RPMI7951 (cell line): ENCODE measurements around the gene MYADML2. TPM values are rescaled to one million over a fixed set of nuclear protein-coding genes. Genes with fewer than 3 reads are reported as not detected.

Source experiments
- DNase-seq: peaks from one replicate; pipeline ENCODE4 v3.0.0-alpha.2; 2012; ENCODE audit warnings: low read depth
- total RNA-seq: library from RNA; depleted of rRNA; stranded (reverse); fragments of >200 nt; shearing (Covaris generic); gene quantifications from 2 replicates; pipeline ENCODE4 v1.2.3, GENCODE V29; 2014

The MYADML2 gene
- total RNA-seq, 1 experiment from 2014 or later: not detected

DNA sequence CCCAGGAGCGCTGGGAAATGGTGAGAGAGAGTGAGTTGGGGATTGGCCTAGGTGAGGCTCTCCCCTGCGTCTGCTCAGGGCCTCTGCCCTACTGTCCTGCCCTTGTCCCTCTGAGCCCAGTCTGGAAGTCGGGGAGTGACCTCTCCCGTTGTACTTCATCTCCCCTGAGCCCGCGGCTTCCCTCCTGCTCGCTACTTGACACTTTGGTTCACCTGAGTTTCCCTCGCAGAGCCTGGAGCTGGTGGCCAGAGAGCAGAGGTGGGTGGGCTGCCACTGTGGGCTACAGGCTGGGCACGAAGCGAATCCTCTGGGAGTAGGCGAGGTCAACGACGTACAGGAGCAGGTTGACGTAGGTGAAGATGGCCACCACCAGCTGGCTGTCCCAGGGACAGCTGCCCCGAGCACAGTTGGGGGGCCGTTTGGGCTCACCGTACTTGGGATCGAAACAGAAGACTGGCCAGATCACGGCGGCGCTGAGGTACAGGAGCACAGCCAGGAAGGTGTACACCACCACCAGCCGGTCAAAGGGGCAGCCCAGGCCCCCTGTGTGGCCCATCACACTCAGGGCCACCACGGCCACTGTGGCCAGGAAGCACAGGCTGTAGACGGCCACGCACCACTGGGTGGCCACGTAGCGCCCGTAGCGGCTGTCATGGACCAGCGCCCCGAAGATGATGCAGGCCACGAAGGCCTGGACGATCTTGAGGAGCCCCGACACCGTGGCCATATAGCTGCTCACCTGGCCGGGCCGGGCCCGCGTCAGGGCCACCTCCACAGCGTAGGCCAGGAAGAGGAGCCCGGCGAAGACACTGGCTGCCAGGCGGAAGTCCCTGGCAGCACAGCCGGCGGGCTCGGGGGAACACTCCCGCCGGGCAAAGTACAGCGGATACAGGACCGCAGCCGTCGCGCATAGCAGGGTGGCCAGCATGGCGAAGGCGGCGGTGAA lies 6.2 kb downstream of the MYADML2 start:
- no peak for DNase-seq

DNA sequence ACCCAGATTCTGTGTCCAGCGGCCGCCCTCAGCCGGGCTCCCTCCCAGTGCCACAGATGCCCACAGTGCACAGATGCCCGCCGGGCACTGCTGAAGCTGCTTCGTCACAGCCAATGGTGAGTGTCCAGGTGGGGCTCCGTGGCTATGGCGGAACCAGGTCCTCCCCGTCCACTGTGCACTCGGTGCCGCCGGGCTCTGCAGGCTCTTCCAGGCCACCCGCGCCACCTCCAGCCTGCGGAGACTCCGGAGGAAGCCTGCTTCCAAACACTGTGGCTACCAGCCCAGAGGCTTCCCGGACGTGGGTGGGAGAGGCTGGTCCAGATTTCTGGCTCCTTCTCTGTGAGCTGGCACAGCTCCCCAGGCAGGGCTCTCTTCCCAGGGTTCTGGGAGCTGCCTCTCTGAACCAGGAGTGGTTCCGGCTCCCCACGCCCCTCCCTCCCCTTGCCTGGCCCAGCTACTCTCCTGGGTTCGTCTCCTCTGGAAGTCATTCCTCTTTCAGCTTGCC lies 7.1 kb downstream of the MYADML2 start:
- DNase-seq: no peak

DNA sequence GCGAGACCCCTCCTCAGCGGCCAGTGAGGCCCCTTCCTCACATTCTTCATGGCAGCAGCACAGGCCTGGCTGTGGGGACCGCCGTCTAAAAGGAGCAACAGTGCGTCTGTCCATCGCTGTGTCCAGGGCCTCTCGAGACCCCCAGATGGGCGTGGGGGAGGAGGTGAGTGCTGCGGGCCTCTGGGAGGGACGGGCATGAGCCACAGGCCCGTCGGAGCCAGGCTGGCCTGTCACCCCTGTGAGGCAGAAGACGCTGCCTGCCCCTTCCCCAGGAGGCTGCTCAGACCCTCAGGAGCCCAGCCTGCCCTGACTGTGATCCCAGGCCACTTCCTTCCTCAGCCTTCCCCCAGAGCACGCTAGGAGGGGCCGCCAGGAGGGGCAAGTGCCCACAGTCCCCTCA lies 7.8 kb downstream of the MYADML2 start:
- DNase-seq: no peak

DNA sequence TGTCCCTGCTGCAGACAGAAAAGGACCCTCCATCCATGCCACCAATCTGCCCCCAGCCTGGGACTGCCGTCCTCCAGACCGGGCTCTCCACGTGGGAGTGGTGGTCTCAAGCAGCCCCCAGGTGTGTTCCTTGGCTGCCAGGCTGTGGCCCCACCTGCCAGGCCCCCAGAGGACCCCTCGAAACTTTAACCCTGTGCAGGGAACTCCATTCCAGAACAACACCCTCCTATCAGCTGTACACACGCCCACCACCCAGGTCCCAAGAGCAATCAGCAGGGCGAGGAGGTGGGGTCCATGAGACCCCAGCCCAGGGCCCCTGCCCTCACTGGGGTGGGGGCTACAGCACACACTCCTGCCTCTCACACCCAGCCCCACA lies 11.3 kb downstream of the MYADML2 start:
- no peak for DNase-seq

DNA sequence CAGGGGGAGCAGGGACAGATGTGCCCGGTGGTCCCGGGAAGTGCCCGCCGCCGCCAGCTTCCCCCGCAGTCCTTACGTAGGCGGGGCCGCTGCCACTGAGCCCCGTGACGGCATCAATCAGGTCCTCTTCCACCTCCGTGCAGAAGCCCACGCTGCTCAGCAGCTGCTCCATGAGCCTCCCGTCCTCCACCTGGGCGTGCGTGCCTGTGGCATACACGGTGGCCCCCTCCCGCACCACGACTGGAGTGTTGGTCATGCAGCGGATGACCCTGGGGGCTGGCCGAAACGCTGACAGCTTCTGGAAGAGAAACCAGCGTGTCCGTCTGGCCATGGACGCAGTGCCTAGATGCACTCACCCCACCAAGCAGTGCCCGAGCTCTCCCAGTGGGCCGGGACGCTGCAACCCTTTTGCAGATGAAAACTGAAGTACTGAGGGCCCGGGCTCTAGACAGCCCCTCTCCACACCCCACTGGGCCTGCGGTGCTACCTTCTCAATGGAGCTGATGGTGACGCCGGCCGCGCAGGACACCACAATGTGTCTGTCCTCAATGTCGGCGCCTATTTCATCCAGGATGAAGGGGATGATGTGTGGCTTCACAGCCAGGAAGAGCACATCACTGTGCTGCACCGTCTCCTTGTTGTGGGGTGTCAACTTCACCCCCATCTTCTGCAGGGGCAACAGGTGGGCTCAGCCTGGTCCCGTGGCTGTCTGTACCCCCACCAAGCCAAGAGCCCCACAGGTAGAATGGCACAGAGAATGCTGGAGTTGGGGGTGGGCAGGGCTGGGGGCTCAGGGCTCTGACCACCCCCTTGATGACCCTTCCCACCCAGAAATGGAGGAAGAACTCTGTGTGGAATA lies 12.0 kb downstream of the MYADML2 start:
- DNase-seq: no peak

DNA sequence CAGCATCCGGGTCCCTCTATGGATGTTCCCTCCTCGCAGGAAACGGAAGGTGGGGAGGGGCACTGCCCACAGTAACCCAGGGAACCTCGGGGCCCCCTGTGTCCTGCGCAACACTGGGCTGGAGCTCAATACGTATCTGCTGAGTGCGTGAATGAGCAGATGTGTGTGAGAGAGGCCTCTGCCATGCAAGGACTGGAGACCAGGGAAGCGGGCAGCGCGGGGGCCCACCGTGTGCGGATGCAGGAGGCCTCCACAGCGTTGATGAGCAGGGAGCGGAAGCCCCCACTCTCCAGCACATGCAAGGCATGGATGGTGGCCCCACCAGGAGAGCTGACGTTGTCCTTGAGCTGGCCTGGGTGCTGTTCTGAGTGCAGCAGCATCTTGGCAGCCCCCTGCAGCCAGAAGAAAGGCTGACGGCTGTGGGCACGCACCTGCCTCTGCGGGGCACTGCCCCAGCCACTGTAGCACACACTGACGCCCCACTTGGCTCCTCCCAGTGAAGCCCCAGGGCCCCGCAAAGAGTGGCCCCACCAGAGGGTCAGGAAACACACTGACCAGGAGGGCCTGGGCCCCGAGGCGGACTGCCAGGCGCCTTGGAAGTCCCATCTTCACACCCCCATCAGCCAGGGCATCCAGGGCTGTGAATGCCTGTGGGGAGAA lies 12.8 kb downstream of the MYADML2 start:
- DNase-seq: no peak

DNA sequence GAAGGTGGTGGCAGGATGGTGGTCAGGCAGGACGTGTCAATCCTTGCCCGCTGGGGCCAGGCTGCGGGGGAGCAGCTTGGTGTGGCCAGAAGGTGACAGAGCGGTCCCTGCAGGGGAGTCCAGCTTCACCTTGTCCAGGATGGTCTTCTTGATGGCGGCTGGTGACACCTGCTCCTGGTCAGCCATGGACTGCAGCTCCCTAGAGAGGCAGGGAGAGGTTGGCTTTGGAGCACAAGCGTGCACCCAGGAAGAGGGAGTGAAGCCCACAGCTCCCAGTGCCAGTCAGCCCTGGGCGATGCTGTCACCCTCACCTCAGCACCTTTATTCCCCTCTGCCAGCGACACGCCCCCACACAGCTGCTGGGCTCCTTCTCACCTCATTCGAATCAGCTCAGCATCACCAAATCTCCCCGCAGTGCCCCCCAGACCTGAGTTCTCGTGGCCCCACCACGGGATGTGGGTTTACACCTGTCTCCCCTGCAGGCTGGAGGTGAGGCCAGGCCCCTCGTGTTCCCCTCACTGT lies 13.8 kb downstream of the MYADML2 start:
- no peak for DNase-seq

DNA sequence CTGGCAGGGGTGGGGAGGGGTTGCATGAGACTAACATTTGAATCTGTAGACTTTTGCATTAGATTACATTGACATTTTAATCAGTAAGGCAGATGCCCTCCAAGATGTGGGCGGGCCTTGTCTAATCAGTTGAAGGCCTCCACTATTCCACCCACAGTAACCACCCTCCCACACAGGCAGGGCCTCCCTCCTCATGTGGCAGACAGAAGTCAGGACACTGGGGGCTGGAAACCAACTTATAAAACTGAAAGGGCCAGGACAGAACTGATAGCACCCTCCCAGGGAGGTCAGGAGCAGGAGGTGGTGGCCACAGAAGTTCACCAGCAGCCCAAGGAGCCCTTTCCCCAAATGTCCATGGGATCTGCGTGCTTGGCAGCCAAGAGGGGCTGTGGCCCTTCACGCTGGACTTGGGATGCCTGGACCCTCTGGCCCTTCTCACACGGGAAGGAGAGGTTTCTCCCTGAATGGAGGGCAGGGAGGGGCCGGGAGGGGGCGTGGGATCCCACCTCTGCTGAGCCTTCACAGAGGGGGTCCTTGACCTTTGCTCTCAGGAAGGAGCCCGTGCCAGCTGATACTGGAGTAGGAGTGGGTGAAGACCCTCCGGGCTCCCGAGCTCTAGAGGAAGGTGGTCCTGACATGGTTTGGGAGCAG lies 14.6 kb downstream of the MYADML2 start:
- no peak for DNase-seq

DNA sequence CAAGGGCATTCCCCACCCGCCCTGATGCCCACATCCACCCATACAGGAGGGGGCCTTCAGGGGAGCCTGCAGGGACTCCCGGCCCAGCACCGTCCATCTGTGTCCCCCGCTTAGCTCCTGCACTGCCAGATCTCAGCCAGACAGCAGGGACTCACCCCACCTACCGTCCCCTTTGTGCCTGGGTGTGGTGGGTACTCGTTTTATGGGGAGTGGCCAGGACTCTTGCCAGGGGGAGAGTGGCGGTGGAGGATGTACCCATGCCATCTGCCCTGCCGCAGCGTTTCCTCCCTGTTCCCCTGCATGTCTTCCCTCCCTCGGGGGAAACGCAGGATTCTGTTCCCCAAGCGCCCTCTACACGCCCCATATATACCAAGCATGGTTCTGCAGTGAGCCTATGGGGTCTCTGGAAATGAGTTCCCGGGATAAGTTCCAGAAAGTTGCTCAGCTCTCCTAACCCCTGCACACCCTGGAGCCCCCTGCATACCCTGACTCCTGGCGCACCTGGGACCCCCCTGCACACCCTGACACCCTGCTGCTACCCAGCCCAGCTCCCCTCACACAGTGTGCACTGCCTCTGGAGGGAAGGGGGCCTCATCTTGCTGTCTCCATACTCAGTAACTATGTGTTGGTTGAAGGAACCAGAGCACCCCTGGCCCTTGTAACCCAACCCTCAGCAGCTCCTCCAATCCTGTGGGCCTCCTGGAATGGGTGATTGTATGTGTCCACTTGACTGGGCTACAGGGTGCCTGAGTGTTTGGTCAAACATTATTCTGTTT lies 15.3 kb downstream of the MYADML2 start:
- no peak for DNase-seq

DNA sequence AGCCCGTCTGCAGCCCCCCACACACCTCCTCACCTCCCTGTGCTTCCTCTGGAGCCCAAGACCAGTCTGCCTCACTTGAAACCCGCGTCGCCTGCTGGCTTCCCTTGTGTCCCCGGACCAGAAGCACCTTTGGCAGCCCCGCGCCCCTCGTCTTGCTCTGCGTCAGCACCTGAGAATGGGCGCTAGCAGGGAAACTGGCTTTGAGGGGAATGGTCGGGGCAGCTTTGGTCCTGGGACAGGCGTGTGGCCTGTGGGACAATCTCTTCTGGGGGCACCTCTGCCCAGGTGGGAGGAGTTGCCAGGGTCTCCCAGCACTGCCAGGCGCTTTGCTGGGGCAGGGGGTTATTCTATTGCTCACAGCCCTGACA lies 15.9 kb downstream of the MYADML2 start:
- DNase-seq: no peak

DNA sequence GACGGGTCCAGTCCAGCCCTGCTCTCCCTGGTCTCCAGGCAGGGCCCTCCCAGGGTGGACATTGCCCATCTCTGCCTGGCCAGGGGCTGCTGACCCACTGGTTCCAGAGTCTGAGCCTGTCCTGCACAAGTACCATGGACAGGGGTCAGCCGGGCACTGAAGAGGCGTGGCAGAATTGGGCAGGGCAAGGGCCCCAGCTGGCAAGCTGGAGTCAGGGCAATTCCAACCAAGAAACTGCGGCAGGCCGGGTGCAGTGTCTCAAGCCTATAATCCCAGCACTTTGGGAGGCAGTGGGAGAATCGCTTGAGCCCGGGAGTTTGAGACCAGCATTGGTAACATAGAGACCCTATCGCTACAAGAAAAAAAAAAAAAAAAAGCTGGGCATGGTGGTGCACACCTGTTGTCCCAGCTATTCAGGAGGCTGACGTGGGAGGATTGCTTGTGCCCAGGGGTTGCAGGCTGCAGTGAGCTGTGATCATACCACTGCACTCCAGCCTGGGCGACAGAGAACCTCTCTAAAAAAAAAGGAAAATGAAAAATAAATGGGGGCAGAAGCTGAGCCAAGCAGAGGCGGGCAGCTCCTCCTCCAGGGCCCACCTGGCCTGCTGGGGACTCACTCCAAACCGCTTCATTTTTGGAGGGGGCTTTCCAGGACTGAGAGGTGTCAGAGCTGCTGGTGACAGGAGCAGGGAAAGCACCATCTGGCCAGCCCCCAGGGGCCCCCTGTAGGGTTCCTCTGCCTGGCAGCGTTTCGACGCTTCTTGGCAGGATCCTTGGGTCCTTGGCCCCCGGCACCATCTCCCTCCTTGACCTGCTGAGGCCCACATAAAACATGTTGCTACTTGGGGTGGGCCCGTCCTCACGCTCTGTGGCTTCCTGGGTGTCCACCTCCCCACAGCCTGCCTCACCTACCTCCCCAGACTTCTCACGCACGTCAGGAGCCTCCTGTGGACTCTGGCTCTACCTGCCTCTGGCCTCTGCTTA lies 16.6 kb downstream of the MYADML2 start:
- no peak for DNase-seq

DNA sequence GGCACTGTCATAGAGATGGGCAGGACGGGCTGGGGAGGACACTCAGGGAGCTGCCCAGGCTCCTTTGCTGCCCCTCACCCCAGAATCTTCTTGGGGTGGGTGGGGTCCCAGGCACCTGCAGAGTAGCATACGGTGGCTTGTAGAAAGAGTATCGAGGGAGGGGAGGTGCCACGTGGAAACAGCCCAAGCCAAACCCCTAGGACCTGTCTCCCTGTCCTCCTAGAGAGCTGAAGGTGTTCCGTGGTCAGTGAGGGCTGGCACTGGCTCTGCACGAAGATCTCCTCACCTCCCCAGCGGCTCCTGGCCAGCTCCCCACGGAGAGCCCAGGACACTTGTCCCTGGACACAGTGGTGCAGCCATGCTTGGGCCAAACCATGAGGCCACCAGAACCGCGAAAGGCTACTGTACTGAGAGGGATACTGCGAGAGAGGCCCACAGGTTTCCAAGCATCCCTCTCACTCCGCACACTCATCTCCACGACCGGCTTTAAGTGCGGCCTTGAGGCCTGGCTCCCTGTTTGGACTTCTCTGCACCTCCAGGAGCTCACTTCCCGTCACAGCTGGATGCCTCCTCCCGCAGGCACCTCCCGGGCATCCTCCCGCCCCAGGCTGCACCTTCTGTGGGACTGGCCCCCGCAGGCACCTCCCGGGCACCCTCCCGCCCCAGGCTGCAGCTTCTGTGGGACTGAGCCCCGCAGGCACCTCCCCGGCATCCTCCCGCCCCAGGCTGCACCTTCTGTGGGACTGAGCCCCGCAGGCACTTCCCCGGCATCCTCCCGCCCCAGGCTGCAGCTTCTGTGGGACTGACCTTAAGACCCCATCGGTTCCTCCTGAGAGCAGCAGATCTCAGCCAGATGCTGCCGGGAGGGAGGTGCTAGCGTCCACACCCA lies 17.5 kb downstream of the MYADML2 start:
- DNase-seq: no peak

DNA sequence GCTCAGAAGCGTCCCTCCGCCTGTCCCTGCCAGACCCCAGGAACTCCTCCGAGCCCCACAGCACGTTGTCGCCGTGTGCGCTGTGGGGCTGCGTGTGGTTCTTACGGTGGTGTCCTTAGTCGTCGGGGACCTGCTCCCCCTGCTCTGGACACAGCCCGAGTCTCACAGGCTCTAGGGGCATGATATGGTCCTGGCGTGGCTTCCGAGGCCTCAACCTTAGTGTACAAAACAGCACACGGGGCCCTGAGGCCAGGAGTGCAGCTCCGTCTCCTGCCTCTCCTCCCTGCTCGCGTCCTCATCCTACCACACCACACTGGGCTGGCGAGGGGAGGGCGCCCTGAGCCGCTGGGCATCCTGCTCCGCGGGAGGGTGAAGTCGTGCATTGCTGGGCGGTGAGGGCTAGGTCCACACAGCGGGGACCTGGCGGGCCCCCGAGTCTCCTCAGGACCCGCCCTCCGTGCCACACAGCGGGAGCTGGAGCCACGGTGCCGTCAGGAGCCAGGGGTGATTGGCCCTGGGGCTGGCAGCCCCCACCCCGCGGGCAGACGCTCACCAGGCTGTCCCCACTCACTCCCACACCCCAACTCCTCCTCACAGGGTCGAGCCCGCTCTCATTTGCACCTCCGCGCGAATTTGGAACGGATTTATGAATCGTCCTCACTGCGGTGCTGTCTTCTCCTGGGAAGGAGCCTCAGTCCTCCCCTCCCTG lies 18.3 kb downstream of the MYADML2 start:
- peak; percentile 20 for DNase-seq

DNA sequence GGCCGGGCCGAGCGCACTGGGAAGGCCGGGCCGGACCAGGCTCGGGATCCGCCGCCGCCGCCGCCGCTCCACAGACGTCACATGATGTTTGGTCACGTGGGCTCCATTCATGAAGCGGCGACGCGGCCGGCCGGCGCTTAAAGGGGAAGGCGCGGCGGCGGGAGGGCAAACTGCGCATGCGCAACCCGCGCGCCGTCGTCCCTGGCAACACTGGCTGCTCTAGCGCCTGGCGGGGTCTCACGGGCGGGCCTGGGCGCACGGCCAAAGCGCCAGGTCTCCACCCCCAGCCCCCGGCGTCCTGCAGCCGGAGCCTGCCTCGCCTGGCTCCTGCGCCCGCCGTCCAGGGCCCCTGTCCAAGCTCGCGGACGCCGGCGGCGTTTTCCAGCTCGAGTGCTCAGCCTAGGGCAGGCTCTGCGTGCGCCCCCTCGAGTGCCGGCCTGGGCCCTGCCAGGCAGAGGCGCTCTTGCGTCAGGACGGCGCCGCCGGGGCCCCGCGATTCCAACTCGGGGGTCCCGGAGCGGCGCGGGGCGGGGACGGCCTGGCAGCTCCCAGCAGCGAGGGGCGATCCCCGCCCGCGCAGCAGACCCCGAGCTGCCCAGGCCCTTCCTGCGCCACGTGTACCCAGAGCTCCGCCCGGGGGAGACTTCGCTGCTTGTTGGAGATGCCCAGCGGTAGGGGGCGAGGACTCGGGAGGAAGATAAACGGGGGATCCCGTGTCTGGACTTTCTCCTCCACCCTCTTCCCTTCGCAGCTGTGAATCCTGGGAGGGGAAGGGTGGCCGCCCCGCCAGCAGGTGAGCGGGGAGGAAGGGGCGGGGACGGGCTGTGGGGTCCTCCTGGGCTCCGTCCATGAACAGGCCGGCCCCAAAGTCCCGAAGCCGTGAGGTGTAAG lies 19.1 kb downstream of the MYADML2 start, which contains the start of gene MAFG:
Gene MAFG, minus strand, starts transcription at position 83 of the 891 bp plus-strand sequence. CDS start 4,550 bp downstream, outside the sequence.
- DNase-seq: peak; percentile 92

DNA sequence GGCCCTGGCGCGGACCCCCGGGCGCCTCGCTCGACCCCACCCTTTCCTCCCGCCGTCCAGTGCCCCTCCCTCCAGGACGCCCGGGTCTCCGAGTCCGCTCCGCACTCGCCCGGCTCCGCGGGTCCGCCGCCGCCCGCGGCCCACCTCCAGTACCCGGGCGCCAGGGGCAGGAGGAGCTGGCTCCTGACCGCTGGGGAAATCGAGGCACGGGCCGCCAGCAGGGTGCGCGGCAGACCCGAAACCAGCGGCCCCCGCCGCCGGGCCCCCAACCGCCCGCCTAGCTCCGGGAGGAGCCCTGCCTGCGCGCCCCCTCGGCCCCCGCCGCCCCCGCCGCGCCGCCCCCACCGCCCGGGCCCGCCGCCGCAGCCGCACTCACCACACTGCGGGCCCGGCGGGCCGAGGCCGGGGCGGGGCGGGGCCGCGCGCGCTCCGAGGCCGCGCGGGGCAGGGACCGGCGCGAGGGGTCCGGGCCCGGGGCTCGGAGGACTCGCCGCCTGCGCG lies 19.8 kb downstream of the MYADML2 start:
- no peak for DNase-seq
